GM12878 (cell line): ENCODE measurements around the gene CACNA1A.

Experiments used
- ESRRA ChIP-seq: IDR thresholded peaks from 2 replicates; pipeline ENCODE4 v1.6.1; 2012; ENCODE audit warnings: mild to moderate bottlenecking, low read length, improper control_type of control experiment
- HDAC2 ChIP-seq: fragments of 200-600 bp; sonication (generic); IDR thresholded peaks from 2 replicates; pipeline ENCODE4 v1.6.1; 2017
- MEF2B ChIP-seq: fragments of 450-650 bp; IDR thresholded peaks from 2 replicates; pipeline ENCODE4 v1.6.1; 2018; ENCODE audit warnings: mild to moderate bottlenecking, moderate library complexity; ENCODE audit not compliant: partially characterized antibody, poor library complexity, severe bottlenecking
- MTA3 ChIP-seq: IDR thresholded peaks from 2 replicates; pipeline ENCODE4 v1.6.1; 2012; ENCODE audit warnings: low read length, inconsistent platforms, borderline replicate concordance
- NFIC ChIP-seq: IDR thresholded peaks from 2 replicates; pipeline ENCODE4 v1.6.1; 2012; ENCODE audit warnings: low read depth, mild to moderate bottlenecking, inconsistent platforms, low read length, moderate library complexity
- POLR2A ChIP-seq: IDR thresholded peaks from 2 replicates; pipeline ENCODE4 v1.6.1; 2011; ENCODE audit warnings: low read depth, mild to moderate bottlenecking, low read length
- POLR2AphosphoS5 ChIP-seq: IDR thresholded peaks from 2 replicates; pipeline ENCODE4 v1.6.1; 2011; ENCODE audit warnings: mild to moderate bottlenecking, low read length, inconsistent platforms
- TF ChIP-seq, protein P1 (sequence below), 3 experiments: IDR thresholded peaks in 2 of 3; conservative IDR thresholded peaks in 1 of 3; 2 replicates each; pipeline ENCODE4 v1.5.1; 2011; ENCODE audit warnings: low read depth in 3 of 3, low read length in 3 of 3, mild to moderate bottlenecking in 3 of 3, control low read depth in 2 of 3, moderate library complexity in 2 of 3, inconsistent platforms in 1 of 3, mixed read lengths in 1 of 3; ENCODE audit not compliant: control insufficient read depth in 2 of 3, insufficient read depth in 1 of 3; ENCODE audit errors: extremely low read depth in 1 of 3

DNA sequence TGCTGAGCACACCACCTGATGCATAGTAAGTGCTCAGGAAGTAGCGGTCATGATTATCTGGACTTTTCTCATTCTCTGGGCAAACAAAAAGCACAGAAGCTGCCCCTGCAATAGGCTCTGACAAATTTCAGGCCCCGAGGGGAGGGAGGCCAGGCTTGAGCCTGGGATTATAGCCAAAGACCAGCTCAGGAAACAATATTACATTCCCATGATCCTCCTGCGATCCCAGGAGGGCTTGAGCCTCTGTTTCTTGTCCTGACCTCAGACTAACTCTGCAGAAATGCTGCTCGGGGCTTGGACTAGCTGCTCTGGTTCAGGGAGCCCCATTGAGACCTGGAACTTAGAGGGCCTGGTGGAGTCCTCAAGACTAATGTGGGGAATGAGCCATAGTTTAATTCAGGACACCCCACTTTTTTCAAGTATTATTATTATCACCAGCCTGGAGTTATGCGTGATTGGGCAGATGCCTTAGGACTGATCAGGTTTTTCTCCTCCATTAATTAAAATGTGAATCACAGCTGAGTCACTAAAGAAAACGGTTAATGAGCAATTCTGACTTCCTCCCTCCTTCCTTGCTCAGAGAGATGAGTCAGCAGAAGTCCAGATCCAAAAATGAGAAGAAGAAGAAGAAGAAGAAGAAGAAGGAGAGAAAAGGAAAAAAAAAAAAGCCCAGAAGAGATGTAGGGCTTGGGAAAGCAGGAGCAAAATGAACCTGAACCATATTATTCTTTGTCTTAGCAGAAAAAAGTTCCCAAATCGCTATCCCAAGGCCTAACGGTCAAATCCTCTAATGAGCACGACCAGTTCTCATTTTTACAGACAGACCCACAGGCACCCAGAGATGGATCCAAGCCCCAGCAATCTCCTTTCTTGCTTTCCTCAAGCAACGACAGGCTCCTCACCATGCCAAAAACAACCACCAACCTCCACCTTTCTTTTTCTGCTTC, 107.2 kb downstream of the CACNA1A start:
- TF ChIP-seq ESRRA = no peak
- TF ChIP-seq, protein P1, sequence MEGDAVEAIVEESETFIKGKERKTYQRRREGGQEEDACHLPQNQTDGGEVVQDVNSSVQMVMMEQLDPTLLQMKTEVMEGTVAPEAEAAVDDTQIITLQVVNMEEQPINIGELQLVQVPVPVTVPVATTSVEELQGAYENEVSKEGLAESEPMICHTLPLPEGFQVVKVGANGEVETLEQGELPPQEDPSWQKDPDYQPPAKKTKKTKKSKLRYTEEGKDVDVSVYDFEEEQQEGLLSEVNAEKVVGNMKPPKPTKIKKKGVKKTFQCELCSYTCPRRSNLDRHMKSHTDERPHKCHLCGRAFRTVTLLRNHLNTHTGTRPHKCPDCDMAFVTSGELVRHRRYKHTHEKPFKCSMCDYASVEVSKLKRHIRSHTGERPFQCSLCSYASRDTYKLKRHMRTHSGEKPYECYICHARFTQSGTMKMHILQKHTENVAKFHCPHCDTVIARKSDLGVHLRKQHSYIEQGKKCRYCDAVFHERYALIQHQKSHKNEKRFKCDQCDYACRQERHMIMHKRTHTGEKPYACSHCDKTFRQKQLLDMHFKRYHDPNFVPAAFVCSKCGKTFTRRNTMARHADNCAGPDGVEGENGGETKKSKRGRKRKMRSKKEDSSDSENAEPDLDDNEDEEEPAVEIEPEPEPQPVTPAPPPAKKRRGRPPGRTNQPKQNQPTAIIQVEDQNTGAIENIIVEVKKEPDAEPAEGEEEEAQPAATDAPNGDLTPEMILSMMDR (IDR thresholded peaks at IDR 0.05 in 2 of 3, conservative IDR thresholded peaks at IDR 0.05 in 1 of 3; ENCODE audit: control insufficient read depth in 2 of 3, extremely low read depth in 1 of 3, insufficient read depth in 1 of 3, low read depth in 3 of 3, low read length in 3 of 3) = no peak
- TF ChIP-seq POLR2AphosphoS5 = no peak
- TF ChIP-seq NFIC = no peak
- no peak for TF ChIP-seq POLR2A
- TF ChIP-seq MTA3 = no peak
- no peak for TF ChIP-seq MEF2B
- no peak for TF ChIP-seq HDAC2
